Diencephalon (tissue), 1 donor: ENCODE data around the gene SGTB. TPM values are rescaled to one million over a fixed set of nuclear protein-coding genes. Genes with fewer than 3 reads are reported as not detected.

ENCODE experiments used
- total RNA-seq: library from RNA; depleted of rRNA; stranded (reverse); fragments of >200 nt; gene quantifications from one replicate; pipeline ENCODE4 v1.2.3, GENCODE V29; 2014

Gene SGTB, protein sequence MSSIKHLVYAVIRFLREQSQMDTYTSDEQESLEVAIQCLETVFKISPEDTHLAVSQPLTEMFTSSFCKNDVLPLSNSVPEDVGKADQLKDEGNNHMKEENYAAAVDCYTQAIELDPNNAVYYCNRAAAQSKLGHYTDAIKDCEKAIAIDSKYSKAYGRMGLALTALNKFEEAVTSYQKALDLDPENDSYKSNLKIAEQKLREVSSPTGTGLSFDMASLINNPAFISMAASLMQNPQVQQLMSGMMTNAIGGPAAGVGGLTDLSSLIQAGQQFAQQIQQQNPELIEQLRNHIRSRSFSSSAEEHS
- 49.1 TPM for total RNA-seq

DNA sequence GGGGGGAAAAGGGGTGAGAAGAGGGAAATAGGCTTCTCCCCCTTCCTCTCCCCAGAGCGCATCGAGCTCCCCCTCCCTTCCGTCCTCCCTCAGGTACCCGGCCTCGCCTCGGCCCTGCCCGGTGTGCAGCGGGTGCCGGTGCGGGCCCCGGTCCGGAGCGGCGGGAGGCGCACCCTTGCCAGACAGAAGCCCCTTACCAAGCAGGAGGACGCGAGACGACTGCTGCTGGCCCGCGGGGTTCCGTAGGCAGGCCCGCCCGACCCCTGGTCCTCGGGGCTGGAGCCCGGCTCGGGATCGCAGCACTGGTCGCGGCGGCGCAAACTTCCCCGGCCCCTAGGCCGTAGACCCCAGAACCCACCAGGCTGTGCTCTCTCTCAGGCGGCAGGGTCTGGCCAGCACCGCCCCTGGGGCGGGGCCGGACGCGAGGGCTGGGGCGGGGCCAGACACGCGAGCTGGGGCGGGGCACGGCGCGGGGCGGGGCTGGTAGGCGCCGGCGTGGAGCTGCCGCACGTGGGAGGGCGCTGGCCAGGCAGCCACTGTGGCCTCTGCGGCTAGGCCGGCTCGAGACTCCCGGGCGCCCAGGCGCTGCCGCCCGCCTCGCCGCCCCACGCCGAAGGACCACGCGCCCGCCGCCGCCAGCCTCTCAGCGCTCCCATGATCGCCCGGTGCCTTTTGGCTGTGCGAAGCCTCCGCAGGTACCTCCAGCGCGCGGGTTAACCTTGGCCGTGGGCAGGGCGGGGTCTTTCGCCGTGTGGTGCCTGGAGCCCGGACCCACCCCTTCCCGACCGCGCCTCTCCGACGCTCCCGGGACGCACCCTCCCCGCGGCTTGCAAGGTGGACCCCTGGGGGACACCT, at the start of gene SGTB, which contains the start of gene NLN:
Gene SGTB, minus strand, starts transcription at position 390 of the 855 bp plus-strand sequence. CDS start 1,302 bp downstream, outside the sequence.
Gene NLN, plus strand, starts transcription at position 486 of the 855 bp plus-strand sequence. Its CDS starts 169 bp downstream, at position 655.

GRCh38 chr5:65624571-65625555, 97.0 kb downstream of the SGTB start, which contains the start of the genes SHLD3 and TRAPPC13:
Gene SHLD3, plus strand, starts transcription at chr5:65625027. Its CDS starts 4,561 bp downstream, at chr5:65629588.
Gene TRAPPC13, plus strand, starts transcription at chr5:65625027. Its CDS starts 34 bp downstream, at chr5:65625061.

GRCh38 chr5:65624025-65624570, 97.8 kb downstream of the SGTB start, which contains the start of gene TRIM23:
Gene TRIM23, minus strand, starts transcription at chr5:65624333. Its CDS starts 59 bp downstream, at chr5:65624274.

Other genes starting within 250 kb of the SGTB start
- gene ADAMTS6, start 240.2 kb downstream of the SGTB start, total RNA-seq = 27.5 TPM
- gene CENPK, start 158.9 kb downstream of the SGTB start, total RNA-seq = 12.0 TPM
- gene PPWD1, start 158.8 kb downstream of the SGTB start, total RNA-seq = 53.5 TPM
- 87.2 TPM for gene TRIM23, start 97.8 kb downstream of the SGTB start, total RNA-seq
- gene SHLD3, start 97.1 kb downstream of the SGTB start, total RNA-seq = 10.8 TPM
- gene TRAPPC13, start 97.1 kb downstream of the SGTB start, total RNA-seq = 49.6 TPM
- gene NLN, start 96 bp upstream of the SGTB start, total RNA-seq = 57.7 TPM
- 111 TPM for gene ERBIN, start 204.5 kb upstream of the SGTB start, total RNA-seq